Neuronal stem cell (in vitro differentiated cells): ENCODE results near the gene AFAP1L2.

Source experiments
- DNase-seq: peaks from one replicate; pipeline ENCODE4 v3.0.0-alpha.2; 2013; ENCODE audit warnings: low spot score
- H2AFZ ChIP-seq: one replicate; pipeline ENCODE4 v1.6.1; 2013; ENCODE audit warnings: mild to moderate bottlenecking, low read length, inconsistent platforms
- H2AK5ac ChIP-seq: 2 replicates; pipeline ENCODE4 v1.6.1; 2013; ENCODE audit warnings: low read depth, mild to moderate bottlenecking, inconsistent platforms, low read length, moderate library complexity, mixed read lengths
- H2BK120ac ChIP-seq: 2 replicates; pipeline ENCODE4 v1.6.1; 2013; ENCODE audit warnings: low read depth, mild to moderate bottlenecking, inconsistent platforms, low read length, moderate library complexity, mixed read lengths
- H2BK12ac ChIP-seq: one replicate; pipeline ENCODE4 v1.6.1; 2013; ENCODE audit warnings: low read length, inconsistent platforms
- H2BK15ac ChIP-seq: 2 replicates; pipeline ENCODE4 v1.6.1; 2013; ENCODE audit warnings: mild to moderate bottlenecking, low read length, inconsistent platforms, mixed read lengths
- H2BK5ac ChIP-seq: one replicate; pipeline ENCODE4 v1.6.1; 2013; ENCODE audit warnings: inconsistent platforms, mild to moderate bottlenecking, low read length, moderate library complexity
- H3K14ac ChIP-seq: one replicate; pipeline ENCODE4 v1.6.1; 2013; ENCODE audit warnings: low read length, inconsistent platforms
- H3K18ac ChIP-seq: 2 replicates; pipeline ENCODE4 v1.6.1; 2013; ENCODE audit warnings: low read length, inconsistent platforms
- H3K23ac ChIP-seq: 2 replicates; pipeline ENCODE4 v1.6.1; 2013; ENCODE audit warnings: low read depth, mild to moderate bottlenecking, mixed read lengths, low read length, inconsistent platforms; ENCODE audit not compliant: poor library complexity
- H3K27ac ChIP-seq: replicated peaks from 3 replicates; pipeline ENCODE4 v1.5.1; 2013; ENCODE audit warnings: low read length, inconsistent platforms
- H3K27me3 ChIP-seq, 3 experiments: 2 replicates each; pipeline ENCODE4 v1.6.1; 2013; ENCODE audit warnings: low read length in 3 of 3, mild to moderate bottlenecking in 2 of 3, inconsistent platforms in 1 of 3, low read depth in 1 of 3, mixed read lengths in 1 of 3, moderate library complexity in 1 of 3; ENCODE audit not compliant: control insufficient read depth in 3 of 3, insufficient read depth in 3 of 3
- H3K36me3 ChIP-seq, 2 donors: replicated peaks in 1 of 2; 2 replicates each; pipeline ENCODE4 v1.6.1; 2013; ENCODE audit warnings: low read length in 2 of 2; ENCODE audit not compliant: control insufficient read depth in 2 of 2, insufficient read depth in 2 of 2
- H3K4ac ChIP-seq: 2 replicates; pipeline ENCODE4 v1.6.1; 2013; ENCODE audit warnings: inconsistent platforms, mild to moderate bottlenecking, low read length, moderate library complexity
- H3K4me1 ChIP-seq, 2 donors: 1 replicate in 1 of 2; 2 replicates in 1 of 2; pipeline ENCODE4 v1.6.1; 2013; ENCODE audit warnings: low read length in 2 of 2, low read depth in 1 of 2; ENCODE audit not compliant: control insufficient read depth in 2 of 2, insufficient read depth in 1 of 2
- H3K4me2 ChIP-seq: one replicate; pipeline ENCODE4 v1.6.1; 2013; ENCODE audit warnings: mild to moderate bottlenecking, low read length, inconsistent platforms; ENCODE audit not compliant: insufficient read depth, poor library complexity, severe bottlenecking
- H3K4me3 ChIP-seq, 2 donors: 2 replicates each; pipeline ENCODE4 v1.5.1; 2013; ENCODE audit warnings: low read length in 2 of 2, mild to moderate bottlenecking in 2 of 2, inconsistent platforms in 1 of 2, moderate library complexity in 1 of 2
- H3K79me1 ChIP-seq: one replicate; pipeline ENCODE4 v1.6.1; 2013; ENCODE audit warnings: low read depth, mild to moderate bottlenecking, inconsistent platforms, low read length, moderate library complexity
- H3K9ac ChIP-seq: one replicate; pipeline ENCODE4 v1.6.1; 2013; ENCODE audit warnings: mild to moderate bottlenecking, low read depth, low read length, inconsistent platforms; ENCODE audit not compliant: poor library complexity
- H3K9me3 ChIP-seq, 2 donors: replicated peaks in 1 of 2; 2 replicates each; pipeline versions ENCODE3 to v1.6.1; 2013; ENCODE audit warnings: low read length in 2 of 2, mild to moderate bottlenecking in 2 of 2, inconsistent platforms in 1 of 2, low read depth in 1 of 2, mixed read lengths in 1 of 2, moderate library complexity in 1 of 2; ENCODE audit not compliant: control insufficient read depth in 2 of 2, insufficient read depth in 1 of 2
- H4K8ac ChIP-seq: one replicate; pipeline ENCODE4 v1.6.1; 2013; ENCODE audit warnings: low read depth, mild to moderate bottlenecking, inconsistent platforms, low read length, moderate library complexity
- H4K91ac ChIP-seq: one replicate; pipeline ENCODE4 v1.6.1; 2013; ENCODE audit warnings: low read length, low read depth, mild to moderate bottlenecking, inconsistent platforms; ENCODE audit not compliant: poor library complexity
- WGBS, 2 donors: extraction: QIAGEN DNeasy Blood & Tissue Kit; methylation state at CpG; one replicate each; pipeline ENCODE4 v1.1.7; 2013; ENCODE audit warnings: missing lambda C conversion rate in 2 of 2, mixed read lengths in 1 of 2; ENCODE audit not compliant: insufficient read length in 2 of 2, insufficient replicate concordance in 1 of 2; ENCODE audit errors: extremely low coverage in 2 of 2; 5-methylcytosine and 5-hydroxymethylcytosine counted together

The AFAP1L2 gene

DNA sequence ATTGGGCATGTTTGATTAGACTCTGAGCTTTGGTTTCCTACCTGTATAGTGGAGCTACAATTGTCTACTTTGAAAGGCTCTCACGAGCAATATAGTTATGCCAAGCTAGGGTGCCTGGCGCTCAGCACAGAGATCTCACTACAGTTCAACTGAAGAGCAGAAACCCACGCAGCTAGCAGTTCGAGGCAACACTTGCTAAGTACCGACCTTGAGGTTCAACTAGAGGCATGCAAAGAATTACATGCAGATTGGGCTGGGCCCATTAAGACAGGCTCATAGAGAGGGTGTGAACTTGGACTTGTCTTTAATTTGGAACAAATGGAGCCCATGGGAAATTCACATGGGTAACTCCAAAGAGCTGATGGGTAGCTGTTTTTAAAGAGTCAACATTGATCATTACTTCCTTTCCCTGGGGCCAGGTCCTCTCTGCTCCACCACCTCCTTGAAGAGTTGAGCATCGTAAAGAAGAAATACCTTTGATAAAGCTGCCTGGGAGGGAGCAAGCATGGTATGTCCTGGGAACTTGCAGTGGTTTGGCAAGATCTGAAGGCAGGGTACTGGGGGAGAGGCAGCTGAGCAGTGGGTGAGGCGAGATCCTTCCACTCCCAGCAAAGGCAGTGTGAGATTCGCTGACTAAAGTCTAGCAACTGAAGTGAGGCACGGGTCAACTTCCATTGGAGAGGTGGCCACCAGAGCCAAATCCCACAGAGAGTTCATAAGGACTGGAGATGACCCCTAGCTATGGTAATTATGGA, 25.5 kb upstream of the AFAP1L2 start:
- Histone ChIP-seq H2BK120ac (no peak overlapping the region), H3K4me1 (peaks cover 7 to 9% of the 10 kb centered on the region in 2 donors), H3K79me1 (no peaks in the 10 kb centered on the region), H3K14ac (no peak overlapping the region), H3K9me3 (no peaks in the 10 kb centered on the region), H2AFZ (no peak overlapping the region), H3K27ac (no peak overlapping the region), H4K8ac (no peak overlapping the region), H3K36me3 (peaks cover 0 to 46% of the 10 kb centered on the region in 2 donors), H3K4ac (no peak overlapping the region), H4K91ac (no peak overlapping the region), H3K4me2 (no peak overlapping the region), H2BK12ac (no peak overlapping the region), H3K4me3 (no peak overlapping the region), H2BK15ac (no peak overlapping the region), H2BK5ac (no peak overlapping the region), H3K9ac (no peak overlapping the region), H2AK5ac (no peak overlapping the region), H3K18ac (no peak overlapping the region), H3K23ac (no peak overlapping the region), H3K27me3 (no peaks in the 10 kb centered on the region)
- no CpG with 5 or more reads among the region's 9 CpGs for WGBS, 2 donors
- DNase-seq: no peak

DNA sequence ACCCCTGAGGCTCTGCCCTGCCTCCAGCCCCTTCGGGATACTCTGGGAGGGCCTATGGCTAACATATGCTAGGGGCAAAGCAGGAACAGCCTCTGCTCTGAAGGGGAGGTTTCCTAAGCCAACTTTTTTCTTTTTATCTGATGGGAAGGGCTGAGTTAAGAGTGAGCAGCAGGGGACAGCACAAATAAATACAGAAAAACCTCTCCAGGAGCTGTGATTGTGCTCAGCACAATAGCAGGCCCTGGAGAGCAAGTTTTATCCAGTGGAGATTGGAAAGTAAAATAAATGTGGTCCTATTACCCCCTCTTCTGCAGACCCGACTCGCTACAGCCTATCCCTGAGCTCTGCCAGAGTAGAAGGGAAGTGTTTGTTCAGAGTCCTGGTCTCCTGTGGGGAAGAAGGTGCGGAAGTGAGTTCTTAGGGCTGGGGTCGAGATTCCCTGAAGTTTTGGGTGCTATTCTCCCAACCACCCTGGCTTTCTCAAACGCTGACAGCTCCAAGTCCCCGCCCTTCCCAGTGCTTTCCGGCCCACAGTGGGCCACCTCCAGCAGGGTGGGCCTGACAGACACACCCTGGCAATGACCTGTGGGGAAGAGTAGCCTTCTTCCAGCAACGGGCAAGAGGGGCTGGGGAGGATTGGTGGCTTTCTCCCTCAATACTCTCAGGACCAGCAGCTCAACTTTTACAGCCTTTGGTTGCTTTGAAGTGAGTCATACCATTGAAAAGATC, 23.0 kb upstream of the AFAP1L2 start:
- H2BK15ac ChIP-seq: no peak overlapping the region
- no peak overlapping the region for H3K23ac ChIP-seq
- H3K9ac ChIP-seq: no peak overlapping the region
- peak overlapping the region; percentile 5 for H3K27ac ChIP-seq
- no peak overlapping the region for H2BK120ac ChIP-seq
- H3K79me1 ChIP-seq: no peaks in the 10 kb centered on the region
- no peak overlapping the region for H3K14ac ChIP-seq
- H2BK12ac ChIP-seq: no peak overlapping the region
- H3K27me3 ChIP-seq: no peaks in the 10 kb centered on the region
- H2AK5ac ChIP-seq: peak overlapping the region; percentile 67
- H3K9me3 ChIP-seq: no peaks in the 10 kb centered on the region
- WGBS, 2 donors: no CpG with 5 or more reads among the region's 9 CpGs
- H3K36me3 ChIP-seq: peaks cover 0 to 21% of the 10 kb centered on the region in 2 donors
- H4K91ac ChIP-seq: no peak overlapping the region
- no peak overlapping the region for H3K4ac ChIP-seq
- DNase-seq: no peak
- no peak overlapping the region for H4K8ac ChIP-seq
- no peak overlapping the region for H3K4me3 ChIP-seq
- peaks cover 7 to 9% of the 10 kb centered on the region in 2 donors for H3K4me1 ChIP-seq
- H2BK5ac ChIP-seq: no peak overlapping the region
- H3K4me2 ChIP-seq: no peak overlapping the region
- H2AFZ ChIP-seq: peak overlapping the region; percentile 66
- peak overlapping the region; percentile 69 for H3K18ac ChIP-seq

DNA sequence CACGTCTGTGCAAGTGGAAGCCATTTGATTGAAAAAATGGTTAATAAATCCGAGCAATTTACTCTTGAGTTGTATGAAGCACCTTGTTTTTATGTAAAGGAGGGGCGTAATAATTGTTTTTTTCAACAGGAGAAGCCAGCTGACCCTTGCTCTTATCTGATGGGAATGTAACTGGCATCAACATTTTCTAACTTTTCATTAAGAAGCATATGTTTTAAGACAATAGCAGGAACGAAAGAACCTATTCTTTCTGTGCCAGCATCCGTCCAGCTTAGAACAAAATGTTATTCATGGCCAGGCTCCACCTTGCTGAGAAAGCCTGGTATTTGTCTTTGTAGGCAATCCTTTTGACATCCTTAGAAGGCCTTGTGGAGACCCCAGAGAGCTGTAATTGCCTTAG, 22.2 kb upstream of the AFAP1L2 start:
- Histone ChIP-seq H3K4me1 (peaks cover 7 to 9% of the 10 kb centered on the region in 2 donors), H2BK120ac (no peak overlapping the region), H3K14ac (no peak overlapping the region), H2BK5ac (no peak overlapping the region), H3K4me2 (no peak overlapping the region), H3K36me3 (peaks cover 0 to 14% of the 10 kb centered on the region in 2 donors), H2BK15ac (no peak overlapping the region), H4K8ac (no peak overlapping the region), H4K91ac (no peak overlapping the region), H2AK5ac (no peak overlapping the region), H2AFZ (no peak overlapping the region), H3K4ac (no peak overlapping the region), H3K23ac (no peak overlapping the region), H3K9me3 (no peaks in the 10 kb centered on the region), H3K18ac (no peak overlapping the region), H3K27ac (no peak overlapping the region), H3K4me3 (no peak overlapping the region), H3K9ac (no peak overlapping the region), H3K27me3 (no peaks in the 10 kb centered on the region), H2BK12ac (no peak overlapping the region), H3K79me1 (no peaks in the 10 kb centered on the region)
- DNase-seq: no peak
- no CpG with 5 or more reads among the region's 5 CpGs for WGBS, 2 donors

DNA sequence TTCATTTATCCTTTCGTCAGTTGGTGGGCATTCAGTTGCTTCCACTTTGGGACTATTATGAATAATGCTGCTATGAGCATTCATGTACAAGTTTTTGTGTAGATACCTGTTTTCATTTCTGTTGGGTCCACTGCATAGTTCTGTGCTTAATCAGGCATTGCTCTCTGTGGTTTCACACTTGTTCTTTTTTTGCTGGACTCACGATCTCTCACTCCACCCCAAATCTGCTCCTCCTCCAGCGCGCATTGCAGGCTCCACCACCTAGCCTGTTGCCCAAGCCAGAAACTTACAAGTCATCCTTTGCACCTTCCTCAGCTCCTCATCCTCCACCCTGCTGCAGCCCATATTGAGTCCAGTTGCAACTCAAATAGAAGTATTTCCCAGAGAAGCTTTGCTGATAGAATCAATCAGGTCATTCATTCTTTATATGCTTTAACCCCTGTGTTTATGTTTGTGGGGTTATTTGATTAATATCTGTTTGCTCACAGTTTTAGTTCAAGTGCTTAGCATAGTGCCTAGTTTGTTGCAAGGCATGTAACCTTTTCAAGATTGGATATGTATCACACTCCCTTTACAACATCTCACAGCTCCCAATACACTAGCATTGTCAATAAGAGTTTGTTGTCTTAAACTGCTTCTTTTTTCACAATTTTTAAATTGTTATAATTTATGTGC, 16.6 kb upstream of the AFAP1L2 start:
- no peak overlapping the region for H3K18ac ChIP-seq
- no peak for DNase-seq
- no peaks in the 10 kb centered on the region for H3K9me3 ChIP-seq
- no peak overlapping the region for H3K23ac ChIP-seq
- H3K4ac ChIP-seq: no peak overlapping the region
- no peaks in the 10 kb centered on the region for H3K79me1 ChIP-seq
- H2BK15ac ChIP-seq: no peak overlapping the region
- no peak overlapping the region for H4K91ac ChIP-seq
- no peaks in the 10 kb centered on the region for H3K4me1 ChIP-seq
- no CpG with 5 or more reads among the region's 4 CpGs for WGBS, 2 donors
- H2BK12ac ChIP-seq: no peak overlapping the region
- no peak overlapping the region for H3K9ac ChIP-seq
- H2BK5ac ChIP-seq: no peak overlapping the region
- H3K4me3 ChIP-seq: no peak overlapping the region
- H2AFZ ChIP-seq: no peak overlapping the region
- H3K27me3 ChIP-seq: peaks cover 0 to 13% (median 0%) of the 10 kb centered on the region in 3 experiments
- no peak overlapping the region for H2BK120ac ChIP-seq
- H3K14ac ChIP-seq: no peak overlapping the region
- no peaks in the 10 kb centered on the region for H3K36me3 ChIP-seq
- no peak overlapping the region for H4K8ac ChIP-seq
- H3K4me2 ChIP-seq: no peak overlapping the region
- H2AK5ac ChIP-seq: no peak overlapping the region
- H3K27ac ChIP-seq: no peak overlapping the region
